Activated T-cell treated with anti-CD3 and anti-CD28 coated beads, Interleukin-2, amount 50 U/mL, for 4 hours (primary cell): ENCODE results near the gene NGEF. TPM values are rescaled to one million over a fixed set of nuclear protein-coding genes. Genes with fewer than 3 reads are reported as not detected.

ENCODE experiments used
- ATAC-seq, 2 donors: fragments of 200-7000 bp; cut with Tn5 transposase; one replicate each; pipeline ENCODE4 v1.10.0; 2021
- DNase-seq: peaks from one replicate; pipeline ENCODE4 v3.0.0-alpha.2; 2020
- H3K27me3 Mint-ChIP-seq: one replicate; pipeline ENCODE4 v1.8.0; 2021; ENCODE audit warnings: low read depth, mixed read lengths
- H3K36me3 Mint-ChIP-seq: one replicate; pipeline ENCODE4 v1.8.0; 2022; ENCODE audit warnings: mixed read lengths; ENCODE audit not compliant: insufficient read depth
- H3K4me1 Mint-ChIP-seq: one replicate; pipeline ENCODE4 v1.8.0; 2021; ENCODE audit warnings: low read depth, mixed read lengths
- H3K4me3 Mint-ChIP-seq: one replicate; pipeline ENCODE4 v1.8.0; 2021; ENCODE audit warnings: mild to moderate bottlenecking, moderate library complexity, mixed read lengths
- H3K9me3 Mint-ChIP-seq: one replicate; pipeline ENCODE4 v1.8.0; 2021; ENCODE audit warnings: mixed read lengths
- total RNA-seq, 3 donors: library from RNA; stranded (reverse); gene quantifications; one replicate each; pipeline ENCODE4 v1.2.1, GENCODE V29; 2021

NGEF gene
- total RNA-seq, 3 donors from 2014 or later, result 0.11 to 0.94 (median 0.37) TPM

- Mint-ChIP-seq H3K27me3 (no peaks in the 10 kb centered on the region), H3K9me3 (no peaks in the 10 kb centered on the region), H3K4me1 (peaks cover 11% of the 10 kb centered on the region), H3K4me3 (no peak overlapping the region), H3K36me3 (no peaks in the 10 kb centered on the region)
- DNase-seq, result no peak
- no peak for ATAC-seq
Measured at GRCh38 chr2:233051241-233052149, 38.4 kb upstream of the NGEF start.

GRCh38 chr2:233049194-233049761 lies 36.2 kb upstream of the NGEF start:
- DNase-seq (no peak), ATAC-seq (no peak)
- no peaks in the 10 kb centered on the region for H3K9me3 Mint-ChIP-seq
- H3K4me1 Mint-ChIP-seq, result peaks cover 11% of the 10 kb centered on the region
- H3K36me3 Mint-ChIP-seq, result no peaks in the 10 kb centered on the region
- H3K4me3 Mint-ChIP-seq, result no peak overlapping the region
- H3K27me3 Mint-ChIP-seq, result no peaks in the 10 kb centered on the region

- Mint-ChIP-seq H3K9me3 (no peaks in the 10 kb centered on the region), H3K4me3 (no peak overlapping the region), H3K4me1 (peaks cover 5% of the 10 kb centered on the region), H3K36me3 (no peaks in the 10 kb centered on the region), H3K27me3 (no peaks in the 10 kb centered on the region)
- ATAC-seq, result no peak
- no peak for DNase-seq
Measured at GRCh38 chr2:233048569-233049193, 35.6 kb upstream of the NGEF start.

GRCh38 chr2:233047667-233048066 lies 34.6 kb upstream of the NGEF start:
- H3K4me1 Mint-ChIP-seq, result peaks cover 5% of the 10 kb centered on the region
- ATAC-seq (no peak), DNase-seq (no peak)
- H3K9me3 Mint-ChIP-seq, result no peaks in the 10 kb centered on the region
- no peak overlapping the region for H3K4me3 Mint-ChIP-seq
- no peaks in the 10 kb centered on the region for H3K27me3 Mint-ChIP-seq
- no peaks in the 10 kb centered on the region for H3K36me3 Mint-ChIP-seq

GRCh38 chr2:233047206-233047605 lies 34.1 kb upstream of the NGEF start:
- H3K36me3 Mint-ChIP-seq, result no peaks in the 10 kb centered on the region
- peaks cover 5% of the 10 kb centered on the region for H3K4me1 Mint-ChIP-seq
- H3K27me3 Mint-ChIP-seq, result peaks cover 3% of the 10 kb centered on the region
- no peak overlapping the region for H3K4me3 Mint-ChIP-seq
- H3K9me3 Mint-ChIP-seq, result no peaks in the 10 kb centered on the region
- DNase-seq (no peak), ATAC-seq (no peak)

GRCh38 chr2:233044974-233045605 lies 32.0 kb upstream of the NGEF start:
- peaks cover 5% of the 10 kb centered on the region for H3K4me1 Mint-ChIP-seq
- DNase-seq, result no peak
- no peaks in the 10 kb centered on the region for H3K9me3 Mint-ChIP-seq
- no peak overlapping the region for H3K4me3 Mint-ChIP-seq
- no peaks in the 10 kb centered on the region for H3K36me3 Mint-ChIP-seq
- ATAC-seq, result no peak
- peaks cover 7% of the 10 kb centered on the region for H3K27me3 Mint-ChIP-seq

GRCh38 chr2:233042549-233042948 lies 29.5 kb upstream of the NGEF start:
- DNase-seq (no peak), ATAC-seq (no peak)
- H3K4me3 Mint-ChIP-seq, result no peak overlapping the region
- no peaks in the 10 kb centered on the region for H3K4me1 Mint-ChIP-seq
- no peaks in the 10 kb centered on the region for H3K9me3 Mint-ChIP-seq
- peaks cover 7% of the 10 kb centered on the region for H3K27me3 Mint-ChIP-seq
- H3K36me3 Mint-ChIP-seq, result no peaks in the 10 kb centered on the region

GRCh38 chr2:233041722-233042323 lies 28.8 kb upstream of the NGEF start:
- no peak for ATAC-seq
- peaks cover 7% of the 10 kb centered on the region for H3K27me3 Mint-ChIP-seq

GRCh38 chr2:233040571-233040970 lies 27.5 kb upstream of the NGEF start:
- no peak for DNase-seq
- no peaks in the 10 kb centered on the region for H3K36me3 Mint-ChIP-seq
- H3K9me3 Mint-ChIP-seq, result no peaks in the 10 kb centered on the region
- H3K4me3 Mint-ChIP-seq, result no peak overlapping the region
- no peak for ATAC-seq
- peaks cover 7% of the 10 kb centered on the region for H3K27me3 Mint-ChIP-seq
- no peaks in the 10 kb centered on the region for H3K4me1 Mint-ChIP-seq

More at GRCh38 chr2:233041722-233042323, 28.8 kb upstream of the NGEF start:
- Mint-ChIP-seq H3K4me3 (no peak overlapping the region), H3K9me3 (no peaks in the 10 kb centered on the region), H3K36me3 (no peaks in the 10 kb centered on the region), H3K4me1 (no peaks in the 10 kb centered on the region)
- DNase-seq, result no peak

GRCh38 chr2:233039846-233040530 lies 26.9 kb upstream of the NGEF start:
- Mint-ChIP-seq H3K36me3 (no peaks in the 10 kb centered on the region), H3K9me3 (no peaks in the 10 kb centered on the region), H3K27me3 (peaks cover 7% of the 10 kb centered on the region), H3K4me3 (no peak overlapping the region), H3K4me1 (no peaks in the 10 kb centered on the region)
- ATAC-seq (no peak), DNase-seq (no peak)

GRCh38 chr2:233039212-233039845 lies 26.3 kb upstream of the NGEF start:
- no peaks in the 10 kb centered on the region for H3K4me1 Mint-ChIP-seq
- peaks cover 7% of the 10 kb centered on the region for H3K27me3 Mint-ChIP-seq
- ATAC-seq, result no peak
- H3K36me3 Mint-ChIP-seq, result no peaks in the 10 kb centered on the region
- no peaks in the 10 kb centered on the region for H3K9me3 Mint-ChIP-seq
- H3K4me3 Mint-ChIP-seq, result no peak overlapping the region
- no peak for DNase-seq

- ATAC-seq (no peak), DNase-seq (no peak)
- H3K9me3 Mint-ChIP-seq, result no peaks in the 10 kb centered on the region
- no peaks in the 10 kb centered on the region for H3K36me3 Mint-ChIP-seq
- no peak overlapping the region for H3K4me3 Mint-ChIP-seq
- no peaks in the 10 kb centered on the region for H3K4me1 Mint-ChIP-seq
- peaks cover 4% of the 10 kb centered on the region for H3K27me3 Mint-ChIP-seq
Measured at GRCh38 chr2:233037078-233037477, 24.0 kb upstream of the NGEF start.

GRCh38 chr2:233036162-233036838 lies 23.2 kb upstream of the NGEF start:
- ATAC-seq, result no peak
- H3K27me3 Mint-ChIP-seq, result peaks cover 4% of the 10 kb centered on the region
- no peak overlapping the region for H3K4me3 Mint-ChIP-seq
- H3K4me1 Mint-ChIP-seq, result no peaks in the 10 kb centered on the region
- H3K36me3 Mint-ChIP-seq, result no peaks in the 10 kb centered on the region
- DNase-seq, result no peak
- no peaks in the 10 kb centered on the region for H3K9me3 Mint-ChIP-seq
